Measurements from ENCODE around the gene TMEM132E. TPM values are rescaled to one million over a fixed set of nuclear protein-coding genes. Genes with fewer than 3 reads are reported as not detected.

Gene TMEM132E
- total and polyA plus RNA-seq, 10 of the 15 experiments (the other 5 are each of a cell fraction or from before 2014, with no cell fraction given): not detected

DNA sequence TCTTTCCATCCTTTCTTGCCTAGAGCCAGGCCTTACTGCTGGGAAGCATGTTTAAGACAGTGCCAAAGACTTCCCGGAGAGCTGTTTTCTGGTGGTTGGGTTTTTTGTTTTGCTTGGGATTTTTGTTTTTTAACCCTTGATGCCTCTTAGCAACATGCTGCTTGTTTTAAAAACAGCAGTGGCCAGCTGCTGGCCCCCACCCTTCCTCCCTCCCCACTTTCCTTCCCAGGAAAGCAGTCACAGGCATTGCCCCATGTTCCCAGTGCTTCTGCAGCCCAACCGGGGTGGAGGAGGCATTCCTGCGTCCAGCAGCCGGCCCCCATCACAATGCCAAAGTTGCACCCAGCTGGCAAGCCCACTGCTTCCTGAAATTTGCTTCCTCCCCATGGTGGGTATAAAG, 12.6 kb downstream of the TMEM132E start (continued):
- TF ChIP-seq, protein P1, sequence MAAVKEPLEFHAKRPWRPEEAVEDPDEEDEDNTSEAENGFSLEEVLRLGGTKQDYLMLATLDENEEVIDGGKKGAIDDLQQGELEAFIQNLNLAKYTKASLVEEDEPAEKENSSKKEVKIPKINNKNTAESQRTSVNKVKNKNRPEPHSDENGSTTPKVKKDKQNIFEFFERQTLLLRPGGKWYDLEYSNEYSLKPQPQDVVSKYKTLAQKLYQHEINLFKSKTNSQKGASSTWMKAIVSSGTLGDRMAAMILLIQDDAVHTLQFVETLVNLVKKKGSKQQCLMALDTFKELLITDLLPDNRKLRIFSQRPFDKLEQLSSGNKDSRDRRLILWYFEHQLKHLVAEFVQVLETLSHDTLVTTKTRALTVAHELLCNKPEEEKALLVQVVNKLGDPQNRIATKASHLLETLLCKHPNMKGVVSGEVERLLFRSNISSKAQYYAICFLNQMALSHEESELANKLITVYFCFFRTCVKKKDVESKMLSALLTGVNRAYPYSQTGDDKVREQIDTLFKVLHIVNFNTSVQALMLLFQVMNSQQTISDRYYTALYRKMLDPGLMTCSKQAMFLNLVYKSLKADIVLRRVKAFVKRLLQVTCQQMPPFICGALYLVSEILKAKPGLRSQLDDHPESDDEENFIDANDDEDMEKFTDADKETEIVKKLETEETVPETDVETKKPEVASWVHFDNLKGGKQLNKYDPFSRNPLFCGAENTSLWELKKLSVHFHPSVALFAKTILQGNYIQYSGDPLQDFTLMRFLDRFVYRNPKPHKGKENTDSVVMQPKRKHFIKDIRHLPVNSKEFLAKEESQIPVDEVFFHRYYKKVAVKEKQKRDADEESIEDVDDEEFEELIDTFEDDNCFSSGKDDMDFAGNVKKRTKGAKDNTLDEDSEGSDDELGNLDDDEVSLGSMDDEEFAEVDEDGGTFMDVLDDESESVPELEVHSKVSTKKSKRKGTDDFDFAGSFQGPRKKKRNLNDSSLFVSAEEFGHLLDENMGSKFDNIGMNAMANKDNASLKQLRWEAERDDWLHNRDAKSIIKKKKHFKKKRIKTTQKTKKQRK (IDR thresholded peaks at IDR 0.05; ENCODE audit: low read depth, low read length): no peak
- TF ChIP-seq CEBPB (IDR thresholded peaks at IDR 0.05; ENCODE audit: borderline replicate concordance in 1 of 2, low read depth in 2 of 2, low read length in 2 of 2) (no peak), RAD51 (IDR thresholded peaks at IDR 0.05) (no peak), ZNF622 (IDR thresholded peaks at IDR 0.05) (no peak), EZH2 (IDR thresholded peaks at IDR 0.05; ENCODE audit: borderline replicate concordance, control insufficient read depth, low read depth, low read length) (no peak), TBL1XR1 (IDR thresholded peaks at IDR 0.05; ENCODE audit: low read depth, low read length) (no peak), PML (IDR thresholded peaks at IDR 0.05; ENCODE audit: low read length) (no peak), PAX8 (IDR thresholded peaks at IDR 0.05) (no peak), TCF7 (IDR thresholded peaks at IDR 0.05; ENCODE audit: borderline replicate concordance) (no peak)

DNA sequence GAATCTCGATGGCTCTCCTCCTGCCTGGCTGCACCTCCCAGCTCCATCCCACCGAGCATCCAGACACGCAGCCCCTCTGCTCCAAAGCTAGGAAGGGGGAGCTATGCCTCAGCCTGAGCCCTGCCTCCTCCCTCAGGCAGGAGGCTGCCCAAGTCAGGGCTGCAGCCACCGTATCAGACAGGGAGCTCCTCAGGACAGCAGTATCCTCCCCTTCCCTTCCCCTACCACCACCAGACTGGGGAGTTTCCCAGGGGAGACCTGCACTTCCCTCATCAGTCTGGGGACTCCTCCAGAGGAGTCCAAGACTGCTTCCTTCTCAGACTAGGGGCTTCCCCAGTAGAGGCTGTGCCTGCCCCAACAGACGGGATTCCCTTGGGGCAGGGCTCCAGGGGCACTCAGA, 17.5 kb downstream of the TMEM132E start:
- Histone ChIP-seq H3K36me3 (ENCODE audit: control insufficient read depth in 2 of 2, insufficient read depth in 2 of 2, low read length in 1 of 2) (no peaks in the 10 kb centered on the region), H3K4me1 (ENCODE audit: control insufficient read depth, insufficient read depth, low read length) (no peaks in the 10 kb centered on the region), H3K27ac (ENCODE audit: control insufficient read depth, insufficient read depth) (no peak overlapping the region), H3K9ac (ENCODE audit: control insufficient read depth, insufficient read depth, low read length) (no peak overlapping the region), H3K79me2 (ENCODE audit: control insufficient read depth, insufficient read depth, low read length) (no peaks in the 10 kb centered on the region), H2AFZ (ENCODE audit: control insufficient read depth, low read depth, low read length) (no peak overlapping the region), H3K4me3 (no peak overlapping the region), H3K4me2 (ENCODE audit: control insufficient read depth, insufficient read depth) (no peak overlapping the region), H4K20me1 (ENCODE audit: control insufficient read depth, insufficient read depth) (no peaks in the 10 kb centered on the region), H3K27me3 (replicated peaks in 1 of 2; ENCODE audit: control insufficient read depth in 2 of 2, insufficient read depth in 2 of 2, low read length in 1 of 2) (peaks cover 0 to 2% of the 10 kb centered on the region in 2 experiments; a peak in 2 of 4 replicates), H3K9me3 (replicated peaks; ENCODE audit: control insufficient read depth, insufficient read depth, low read length) (no peaks in the 10 kb centered on the region)
- in situ Hi-C loops (cut with MboI) (no loop called here), intact Hi-C loops (cut with micrococcal nuclease; ENCODE audit: unreplicated experiment) (no loop called here)
- BruUV-seq (replicated peaks): no TSS peak
- no peak for FAIRE-seq
- POLR2A ChIA-PET: no interaction called here
- CTCF ChIA-PET: no interaction called here
- RAD21 ChIA-PET (ENCODE audit: unreplicated experiment): no interaction called here
- DNase-seq (ENCODE audit: low read depth, low spot score): no peak
- ATAC-seq: no peak
- 4% methylated on average over 5 of the region's 5 CpGs for WGBS (ENCODE audit: insufficient coverage, insufficient replicate concordance, low lambda C conversion rate, missing lambda C conversion rate)
- SMC1A ChIA-PET (ENCODE audit: uncharacterized antibody, unreplicated experiment): no interaction called here
- no peak for TF ChIP-seq SMAD5 (IDR thresholded peaks at IDR 0.05; ENCODE audit: low read depth)
- no peak for TF ChIP-seq IRF4 (IDR thresholded peaks at IDR 0.05; ENCODE audit: low read depth, low read length)
- TF ChIP-seq CBX5 (IDR thresholded peaks at IDR 0.05; ENCODE audit: low read depth): no peak
- no peak for TF ChIP-seq TCF7 (IDR thresholded peaks at IDR 0.05; ENCODE audit: borderline replicate concordance)
- TF ChIP-seq, protein P2, sequence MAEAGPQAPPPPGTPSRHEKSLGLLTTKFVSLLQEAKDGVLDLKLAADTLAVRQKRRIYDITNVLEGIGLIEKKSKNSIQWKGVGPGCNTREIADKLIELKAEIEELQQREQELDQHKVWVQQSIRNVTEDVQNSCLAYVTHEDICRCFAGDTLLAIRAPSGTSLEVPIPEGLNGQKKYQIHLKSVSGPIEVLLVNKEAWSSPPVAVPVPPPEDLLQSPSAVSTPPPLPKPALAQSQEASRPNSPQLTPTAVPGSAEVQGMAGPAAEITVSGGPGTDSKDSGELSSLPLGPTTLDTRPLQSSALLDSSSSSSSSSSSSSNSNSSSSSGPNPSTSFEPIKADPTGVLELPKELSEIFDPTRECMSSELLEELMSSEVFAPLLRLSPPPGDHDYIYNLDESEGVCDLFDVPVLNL (IDR thresholded peaks at IDR 0.05; ENCODE audit: low read depth, low read length): no peak
- no peak for TF ChIP-seq RB1 (IDR thresholded peaks at IDR 0.05; ENCODE audit: borderline replicate concordance)
- TF ChIP-seq MYC (IDR thresholded peaks at IDR 0.05; ENCODE audit: insufficient read depth, insufficient read length, insufficient replicate concordance, low read length, severe bottlenecking): no peak
- TF ChIP-seq NRF1 (conservative IDR thresholded peaks at IDR 0.05; ENCODE audit: low read depth, low read length): no peak
- TF ChIP-seq TCF3 (IDR thresholded peaks at IDR 0.05; ENCODE audit: borderline replicate concordance, insufficient read depth, low read depth, low read length): no peak
- TF ChIP-seq ZNF217 (IDR thresholded peaks at IDR 0.05): no peak
- TF ChIP-seq CREM (IDR thresholded peaks at IDR 0.05; ENCODE audit: low read depth): no peak
- no peak for TF ChIP-seq FOXM1 (IDR thresholded peaks at IDR 0.05; ENCODE audit: low read depth, low read length)

Measured in GM12878 (cell line).